Gastroesophageal sphincter (tissue), 4 donors: ENCODE results near the gene EXOC6B. TPM values are rescaled to one million over a fixed set of nuclear protein-coding genes. Genes with fewer than 3 reads are reported as not detected.

Experiments
- ATAC-seq: fragments of 150-250 bp; one replicate; pipeline ENCODE4 v1.9.1; 2016; ENCODE audit warnings: mild to moderate bottlenecking, moderate library complexity
- H3K27ac ChIP-seq, 4 donors: fragments of 200-600 bp; sonication (generic) in 3 of 4; 1 replicate in 3 of 4; 2 replicates in 1 of 4; pipeline ENCODE4 v1.5.1; 2016 to 2019
- H3K27me3 ChIP-seq: fragments of 200-600 bp; sonication (generic); one replicate; pipeline ENCODE4 v1.5.1; 2019
- H3K36me3 ChIP-seq, 2 donors: fragments of 200-600 bp; sonication (generic); one replicate each; pipeline ENCODE4 v1.5.1; 2019; ENCODE audit warnings: control low read depth in 1 of 2
- H3K4me1 ChIP-seq, 3 donors: fragments of 200-600 bp; sonication (generic); 1 replicate in 2 of 3; 2 replicates in 1 of 3; pipeline ENCODE4 v1.5.1; 2016 to 2019; ENCODE audit warnings: control low read depth in 2 of 3
- H3K4me3 ChIP-seq, 2 donors: fragments of 200-600 bp; sonication (generic); one replicate each; pipeline ENCODE4 v1.5.1; 2019; ENCODE audit warnings: mild to moderate bottlenecking in 1 of 2, moderate library complexity in 1 of 2
- H3K9me3 ChIP-seq, 3 donors: fragments of 200-600 bp; sonication (generic); one replicate each; pipeline ENCODE4 v1.5.1; 2017 to 2019; ENCODE audit warnings: control low read depth in 2 of 3
- CTCF ChIP-seq, 4 experiments: fragments of 200-600 bp in 2 of 4; fragments of 450-650 bp in 2 of 4; sonication (generic) in 1 of 4; IDR thresholded peaks; one replicate each; pipeline ENCODE4 v1.5.1; 2017 to 2019; ENCODE audit warnings: antibody characterized with exemption in 4 of 4, mild to moderate bottlenecking in 2 of 4, moderate library complexity in 2 of 4
- EP300 ChIP-seq: sonication (generic); formaldehyde crosslinking; IDR thresholded peaks from one replicate; pipeline ENCODE4 v1.6.1; 2017; ENCODE audit warnings: antibody characterized with exemption, mild to moderate bottlenecking
- POLR2A ChIP-seq, 2 donors: fragments of 450-650 bp; IDR thresholded peaks; one replicate each; pipeline ENCODE4 v1.6.1; 2017; ENCODE audit warnings: antibody characterized with exemption in 2 of 2, mild to moderate bottlenecking in 2 of 2, moderate library complexity in 1 of 2
- POLR2AphosphoS5 ChIP-seq: sonication (generic); formaldehyde crosslinking; IDR thresholded peaks from one replicate; pipeline ENCODE4 v1.6.1; 2017; ENCODE audit warnings: antibody characterized with exemption
- WGBS, 2 donors: methylation state at CpG; one replicate each; pipeline ENCODE4 v1.1.5; 2018; ENCODE audit warnings: low coverage in 1 of 2; 5-methylcytosine and 5-hydroxymethylcytosine counted together
- total RNA-seq, 4 donors: library from RNA; depleted of rRNA; stranded (reverse); fragments of >200 nt; gene quantifications; one replicate each; pipeline ENCODE4 v1.1.0, GENCODE V29; 2016

EXOC6B gene
- total RNA-seq, 4 donors from 2014 or later = 35.3 to 47.2 (median 41.2) TPM

- Histone ChIP-seq H3K27me3 (no peaks in the 10 kb centered on the region), H3K4me3 (no peak overlapping the region), H3K9me3 (no peaks in the 10 kb centered on the region), H3K36me3 (no peaks in the 10 kb centered on the region), H3K4me1 (peaks cover 0 to 24% (median 0%) of the 10 kb centered on the region in 3 donors), H3K27ac (no peak overlapping the region)
- ATAC-seq = no peak
- 65 to 95% methylated on average over 2 of the region's 2 CpGs for WGBS, 2 donors
- TF ChIP-seq CTCF (IDR thresholded peaks at IDR 0.05) = no peak
- TF ChIP-seq POLR2AphosphoS5 = no peak
- no peak for TF ChIP-seq POLR2A (IDR thresholded peaks at IDR 0.05)
- TF ChIP-seq EP300 = no peak
Observed at GRCh38 chr2:72275084-72275483, 550.7 kb downstream of the EXOC6B start.

- H3K27me3 ChIP-seq = no peaks in the 10 kb centered on the region
- H3K4me1 ChIP-seq = peaks cover 0 to 24% (median 0%) of the 10 kb centered on the region in 3 donors
- H3K4me3 ChIP-seq = no peak overlapping the region
- H3K9me3 ChIP-seq = no peaks in the 10 kb centered on the region
- 30 to 39% methylated on average over 4 of the region's 4 CpGs for WGBS, 2 donors
- no peaks in the 10 kb centered on the region for H3K36me3 ChIP-seq
- ATAC-seq = no peak
- TF ChIP-seq POLR2AphosphoS5 (no peak), EP300 (no peak), POLR2A (IDR thresholded peaks at IDR 0.05) (no peak), CTCF (IDR thresholded peaks at IDR 0.05) (no peak)
- H3K27ac ChIP-seq = no peak overlapping the region
Observed at GRCh38 chr2:72274380-72274797, 551.4 kb downstream of the EXOC6B start.

- TF ChIP-seq POLR2A (IDR thresholded peaks at IDR 0.05) (no peak), EP300 (no peak), POLR2AphosphoS5 (no peak), CTCF (IDR thresholded peaks at IDR 0.05) (no peak)
- 62 to 73% methylated on average over 1 of the region's 1 CpG for WGBS, 2 donors
Observed at GRCh38 chr2:72273384-72273783, 552.4 kb downstream of the EXOC6B start.

GRCh38 chr2:72271766-72272641, 553.8 kb downstream of the EXOC6B start:
- no peak overlapping the region for H3K4me3 ChIP-seq
- no peaks in the 10 kb centered on the region for H3K36me3 ChIP-seq
- no peaks in the 10 kb centered on the region for H3K27me3 ChIP-seq
- H3K9me3 ChIP-seq = no peaks in the 10 kb centered on the region
- peaks cover 0 to 24% (median 0%) of the 10 kb centered on the region in 3 donors for H3K4me1 ChIP-seq
- ATAC-seq = no peak
- TF ChIP-seq EP300 = no peak
- TF ChIP-seq POLR2AphosphoS5 = no peak
- TF ChIP-seq CTCF (IDR thresholded peaks at IDR 0.05) = no peak
- no peak for TF ChIP-seq POLR2A (IDR thresholded peaks at IDR 0.05)
- WGBS, 2 donors = 39 to 40% methylated on average over 4 to 5 of the region's 5 CpGs
- H3K27ac ChIP-seq = no peak overlapping the region

More at GRCh38 chr2:72273384-72273783, 552.4 kb downstream of the EXOC6B start:
- ATAC-seq = no peak
- Histone ChIP-seq H3K4me1 (peaks cover 0 to 24% (median 0%) of the 10 kb centered on the region in 3 donors), H3K36me3 (no peaks in the 10 kb centered on the region), H3K4me3 (no peak overlapping the region), H3K27ac (no peak overlapping the region), H3K9me3 (no peaks in the 10 kb centered on the region), H3K27me3 (no peaks in the 10 kb centered on the region)

- ATAC-seq = no peak
- no peak overlapping the region for H3K27ac ChIP-seq
- no peak for TF ChIP-seq EP300
- TF ChIP-seq CTCF (IDR thresholded peaks at IDR 0.05) = no peak
- TF ChIP-seq POLR2AphosphoS5 = no peak
- no peak for TF ChIP-seq POLR2A (IDR thresholded peaks at IDR 0.05)
- 50% methylated on average over 1 of the region's 1 CpG; no CpG with 5 or more reads in 1 of the 2 donors for WGBS, 2 donors
- H3K36me3 ChIP-seq = no peaks in the 10 kb centered on the region
- no peaks in the 10 kb centered on the region for H3K9me3 ChIP-seq
- H3K4me1 ChIP-seq = peaks cover 0 to 24% (median 0%) of the 10 kb centered on the region in 3 donors
- no peak overlapping the region for H3K4me3 ChIP-seq
- no peaks in the 10 kb centered on the region for H3K27me3 ChIP-seq
Observed at GRCh38 chr2:72271276-72271614, 554.6 kb downstream of the EXOC6B start.
